GM23338 (cell line): ENCODE results near the gene TRIM14. TPM values are rescaled to one million over a fixed set of nuclear protein-coding genes. Genes with fewer than 3 reads are reported as not detected.

Source experiments
- ATAC-seq: fragments of 200-7000 bp; cut with Tn5 transposase; 3 replicates; pipeline ENCODE4 v1.9.1; 2020
- DNase-seq: peaks from one replicate; pipeline ENCODE4 v3.0.0-alpha.2; 2015; ENCODE audit warnings: low spot score
- H2AFZ ChIP-seq: fragments of 200-600 bp; sonication (generic); 2 replicates; pipeline ENCODE4 v1.8.0; 2016; ENCODE audit warnings: antibody characterized with exemption, mild to moderate bottlenecking, moderate library complexity
- H3F3A ChIP-seq: fragments of 200-600 bp; sonication (generic); replicated peaks from 2 replicates; pipeline ENCODE4 v1.8.0; 2017; ENCODE audit warnings: antibody characterized with exemption, mixed run types, low read depth
- H3K27ac ChIP-seq: fragments of 200-600 bp; sonication (generic); 2 replicates; pipeline ENCODE4 v1.6.1; 2016; ENCODE audit warnings: low read depth
- H3K27me3 ChIP-seq: fragments of 200-600 bp; sonication (generic); 2 replicates; pipeline ENCODE4 v1.8.0; 2016; ENCODE audit warnings: mild to moderate bottlenecking, mixed run types, moderate library complexity; ENCODE audit not compliant: insufficient read depth
- H3K36me3 ChIP-seq: fragments of 200-600 bp; sonication (generic); 2 replicates; pipeline ENCODE4 v1.8.0; 2016; ENCODE audit warnings: mild to moderate bottlenecking; ENCODE audit not compliant: insufficient read depth
- H3K4me1 ChIP-seq: fragments of 200-600 bp; sonication (generic); 2 replicates; pipeline ENCODE4 v1.8.0; 2016; ENCODE audit warnings: mild to moderate bottlenecking, moderate library complexity; ENCODE audit not compliant: insufficient read depth
- H3K4me2 ChIP-seq: fragments of 200-600 bp; sonication (generic); 2 replicates; pipeline ENCODE4 v1.7.1; 2017; ENCODE audit warnings: mixed run types
- H3K4me3 ChIP-seq: fragments of 200-600 bp; sonication (generic); 2 replicates; pipeline ENCODE4 v1.6.1; 2016; ENCODE audit warnings: mixed run types
- H3K79me2 ChIP-seq: fragments of 200-600 bp; sonication (generic); replicated peaks from 2 replicates; pipeline ENCODE4 v1.8.0; 2017; ENCODE audit warnings: mild to moderate bottlenecking; ENCODE audit not compliant: insufficient read depth
- H3K9me2 ChIP-seq: fragments of 200-600 bp; sonication (generic); 2 replicates; pipeline ENCODE4 v1.8.0; 2017; ENCODE audit not compliant: insufficient read depth
- H4K20me1 ChIP-seq: fragments of 200-600 bp; sonication (generic); replicated peaks from 2 replicates; pipeline ENCODE4 v1.8.0; 2017; ENCODE audit warnings: mild to moderate bottlenecking; ENCODE audit not compliant: insufficient read depth
- H3K27ac Mint-ChIP-seq: 2 replicates; pipeline ENCODE4 v1.8.0; 2020; ENCODE audit warnings: inconsistent platforms, mild to moderate bottlenecking, moderate library complexity, mixed read lengths
- H3K27me3 Mint-ChIP-seq: 3 replicates; pipeline ENCODE4 v1.8.0; 2022; ENCODE audit warnings: low read depth, mild to moderate bottlenecking, moderate library complexity, mixed read lengths, inconsistent platforms; ENCODE audit not compliant: insufficient read depth, poor library complexity
- H3K36me3 Mint-ChIP-seq: 3 replicates; pipeline ENCODE4 v1.8.0; 2021; ENCODE audit warnings: low read depth, mild to moderate bottlenecking, inconsistent platforms, moderate library complexity, mixed read lengths
- H3K4me1 Mint-ChIP-seq: 3 replicates; pipeline ENCODE4 v1.8.0; 2020; ENCODE audit warnings: mild to moderate bottlenecking, inconsistent platforms, mixed read lengths
- H3K4me3 Mint-ChIP-seq: 3 replicates; pipeline ENCODE4 v1.8.0; 2021; ENCODE audit warnings: moderate library complexity, mild to moderate bottlenecking, inconsistent platforms, mixed read lengths
- H3K9me3 Mint-ChIP-seq: 3 replicates; pipeline ENCODE4 v1.8.0; 2020; ENCODE audit warnings: moderate library complexity, mild to moderate bottlenecking, inconsistent platforms, mixed read lengths
- CREB1 ChIP-seq: fragments of 250-450 bp; sonication (Bioruptor Pico); IDR thresholded peaks from 2 replicates; pipeline ENCODE4 v1.5.0; 2020; ENCODE audit warnings: low read depth, mild to moderate bottlenecking, moderate library complexity
- EZH2 ChIP-seq: fragments of 200-600 bp; sonication (generic); IDR thresholded peaks from one replicate; pipeline ENCODE4 v1.8.0; 2017; ENCODE audit warnings: antibody characterized with exemption, mild to moderate bottlenecking, low read depth; ENCODE audit not compliant: unreplicated experiment
- EZH2phosphoT487 ChIP-seq: fragments of 200-600 bp; sonication (generic); IDR thresholded peaks from one replicate; pipeline ENCODE4 v1.8.1; 2018; ENCODE audit warnings: antibody characterized with exemption; ENCODE audit not compliant: unreplicated experiment
- JUNB ChIP-seq: IDR thresholded peaks from one replicate; pipeline ENCODE4 v1.6.1; 2016; ENCODE audit warnings: antibody characterized with exemption; ENCODE audit not compliant: unreplicated experiment
- NANOG ChIP-seq: IDR thresholded peaks from 2 replicates; pipeline ENCODE4 v1.6.1; 2016; ENCODE audit warnings: antibody characterized with exemption, borderline replicate concordance
- POLR2AphosphoS5 ChIP-seq: IDR thresholded peaks from 2 replicates; pipeline ENCODE4 v1.6.1; 2016; ENCODE audit warnings: antibody characterized with exemption, low read depth
- STAT1 ChIP-seq: IDR thresholded peaks from one replicate; pipeline ENCODE4 v1.6.1; 2016; ENCODE audit warnings: antibody characterized with exemption; ENCODE audit not compliant: unreplicated experiment
- ZNF114 ChIP-seq: fragments of 250-450 bp; sonication (Bioruptor Pico); IDR thresholded peaks from 2 replicates; pipeline ENCODE4 v1.5.0; 2020; ENCODE audit warnings: mild to moderate bottlenecking, moderate library complexity
- ZNF331 ChIP-seq: fragments of 250-450 bp; sonication (Bioruptor Pico); IDR thresholded peaks from 2 replicates; pipeline ENCODE4 v1.5.0; 2020; ENCODE audit warnings: low read depth, mild to moderate bottlenecking, moderate library complexity
- polyA plus RNA-seq: library from polyadenylated mRNA; unstranded; fragments of >200 nt; fragmentation: Nextera tagmentation; extraction: Ambion mirVana; gene quantifications from 2 replicates; pipeline ENCODE4 v1.2.1, GENCODE V29; 2016
- total RNA-seq: library from RNA; depleted of rRNA; stranded (reverse); fragments of >200 nt; shearing (Covaris generic); gene quantifications from 2 replicates; pipeline ENCODE4 v1.2.3, GENCODE V29; 2014
- TF ChIP-seq, protein P1 (sequence below): fragments of 250-450 bp; sonication (Bioruptor Pico); IDR thresholded peaks from 2 replicates; pipeline ENCODE4 v1.5.0; 2020; ENCODE audit warnings: mild to moderate bottlenecking, moderate library complexity
- TF ChIP-seq, protein P2 (sequence below), 2 experiments: fragments of 200-600 bp in 1 of 2; sonication (generic) in 1 of 2; conservative IDR thresholded peaks; 2 replicates each; pipeline versions ENCODE4 v1.5.1 to v1.6.1; 2016 to 2017; ENCODE audit warnings: antibody characterized with exemption in 2 of 2, low read depth in 2 of 2, mild to moderate bottlenecking in 2 of 2, moderate library complexity in 1 of 2
- TF ChIP-seq, protein P3 (sequence below): IDR thresholded peaks from one replicate; pipeline ENCODE4 v1.6.1; 2018; ENCODE audit warnings: antibody characterized with exemption; ENCODE audit not compliant: unreplicated experiment
- TF ChIP-seq, protein P4 (sequence below): IDR thresholded peaks from 2 replicates; pipeline ENCODE4 v1.6.1; 2016; ENCODE audit warnings: antibody characterized with exemption

TRIM14 gene
- total and polyA plus RNA-seq, 2 experiments from 2014 or later = 17.2 to 25.3 TPM

DNA sequence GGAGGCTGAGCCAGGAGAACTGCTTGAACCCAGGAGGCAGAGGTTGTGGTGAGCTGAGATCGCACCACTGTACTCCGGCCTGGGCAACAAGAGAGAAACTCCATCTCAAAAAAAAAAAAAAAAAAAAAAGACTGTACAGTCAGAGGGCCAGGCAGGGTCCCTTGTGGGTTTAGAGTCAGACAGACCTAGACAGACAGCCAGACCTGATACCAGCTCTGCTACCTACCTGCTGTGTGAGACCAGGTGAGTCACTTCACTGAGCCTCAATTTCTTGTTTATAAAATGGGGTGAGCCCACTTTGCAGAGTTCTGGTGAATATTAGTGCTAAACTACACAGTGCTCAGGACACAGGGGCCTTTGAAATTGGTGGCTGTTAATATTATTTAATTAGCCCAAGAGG, 19.7 kb downstream of the TRIM14 start:
- Histone ChIP-seq H3K4me2 (no peak overlapping the region), H3F3A (no peaks in the 10 kb centered on the region), H3K27ac (no peak overlapping the region), H3K36me3 (peaks cover 8% of the 10 kb centered on the region; the same call in 1 of the 2 replicates), H3K27me3 (no peaks in the 10 kb centered on the region), H3K79me2 (no peaks in the 10 kb centered on the region), H2AFZ (no peak overlapping the region), H3K4me3 (no peak overlapping the region), H3K4me1 (no peaks in the 10 kb centered on the region), H3K9me2 (no peaks in the 10 kb centered on the region), H4K20me1 (no peaks in the 10 kb centered on the region)
- DNase-seq (no peak), ATAC-seq (no peak)
- H3K4me3 Mint-ChIP-seq = no peak overlapping the region
- no peaks in the 10 kb centered on the region for H3K9me3 Mint-ChIP-seq
- peaks cover 10% of the 10 kb centered on the region for H3K27me3 Mint-ChIP-seq
- H3K36me3 Mint-ChIP-seq = peaks cover 5% of the 10 kb centered on the region; the same call in 1 of the 3 replicates
- peaks cover 9% of the 10 kb centered on the region for H3K4me1 Mint-ChIP-seq
- TF ChIP-seq EZH2 = no peak
- TF ChIP-seq ZNF114 = no peak
- no peak for TF ChIP-seq POLR2AphosphoS5
- TF ChIP-seq EZH2phosphoT487 = no peak
- TF ChIP-seq NANOG = no peak
- TF ChIP-seq, protein P1, sequence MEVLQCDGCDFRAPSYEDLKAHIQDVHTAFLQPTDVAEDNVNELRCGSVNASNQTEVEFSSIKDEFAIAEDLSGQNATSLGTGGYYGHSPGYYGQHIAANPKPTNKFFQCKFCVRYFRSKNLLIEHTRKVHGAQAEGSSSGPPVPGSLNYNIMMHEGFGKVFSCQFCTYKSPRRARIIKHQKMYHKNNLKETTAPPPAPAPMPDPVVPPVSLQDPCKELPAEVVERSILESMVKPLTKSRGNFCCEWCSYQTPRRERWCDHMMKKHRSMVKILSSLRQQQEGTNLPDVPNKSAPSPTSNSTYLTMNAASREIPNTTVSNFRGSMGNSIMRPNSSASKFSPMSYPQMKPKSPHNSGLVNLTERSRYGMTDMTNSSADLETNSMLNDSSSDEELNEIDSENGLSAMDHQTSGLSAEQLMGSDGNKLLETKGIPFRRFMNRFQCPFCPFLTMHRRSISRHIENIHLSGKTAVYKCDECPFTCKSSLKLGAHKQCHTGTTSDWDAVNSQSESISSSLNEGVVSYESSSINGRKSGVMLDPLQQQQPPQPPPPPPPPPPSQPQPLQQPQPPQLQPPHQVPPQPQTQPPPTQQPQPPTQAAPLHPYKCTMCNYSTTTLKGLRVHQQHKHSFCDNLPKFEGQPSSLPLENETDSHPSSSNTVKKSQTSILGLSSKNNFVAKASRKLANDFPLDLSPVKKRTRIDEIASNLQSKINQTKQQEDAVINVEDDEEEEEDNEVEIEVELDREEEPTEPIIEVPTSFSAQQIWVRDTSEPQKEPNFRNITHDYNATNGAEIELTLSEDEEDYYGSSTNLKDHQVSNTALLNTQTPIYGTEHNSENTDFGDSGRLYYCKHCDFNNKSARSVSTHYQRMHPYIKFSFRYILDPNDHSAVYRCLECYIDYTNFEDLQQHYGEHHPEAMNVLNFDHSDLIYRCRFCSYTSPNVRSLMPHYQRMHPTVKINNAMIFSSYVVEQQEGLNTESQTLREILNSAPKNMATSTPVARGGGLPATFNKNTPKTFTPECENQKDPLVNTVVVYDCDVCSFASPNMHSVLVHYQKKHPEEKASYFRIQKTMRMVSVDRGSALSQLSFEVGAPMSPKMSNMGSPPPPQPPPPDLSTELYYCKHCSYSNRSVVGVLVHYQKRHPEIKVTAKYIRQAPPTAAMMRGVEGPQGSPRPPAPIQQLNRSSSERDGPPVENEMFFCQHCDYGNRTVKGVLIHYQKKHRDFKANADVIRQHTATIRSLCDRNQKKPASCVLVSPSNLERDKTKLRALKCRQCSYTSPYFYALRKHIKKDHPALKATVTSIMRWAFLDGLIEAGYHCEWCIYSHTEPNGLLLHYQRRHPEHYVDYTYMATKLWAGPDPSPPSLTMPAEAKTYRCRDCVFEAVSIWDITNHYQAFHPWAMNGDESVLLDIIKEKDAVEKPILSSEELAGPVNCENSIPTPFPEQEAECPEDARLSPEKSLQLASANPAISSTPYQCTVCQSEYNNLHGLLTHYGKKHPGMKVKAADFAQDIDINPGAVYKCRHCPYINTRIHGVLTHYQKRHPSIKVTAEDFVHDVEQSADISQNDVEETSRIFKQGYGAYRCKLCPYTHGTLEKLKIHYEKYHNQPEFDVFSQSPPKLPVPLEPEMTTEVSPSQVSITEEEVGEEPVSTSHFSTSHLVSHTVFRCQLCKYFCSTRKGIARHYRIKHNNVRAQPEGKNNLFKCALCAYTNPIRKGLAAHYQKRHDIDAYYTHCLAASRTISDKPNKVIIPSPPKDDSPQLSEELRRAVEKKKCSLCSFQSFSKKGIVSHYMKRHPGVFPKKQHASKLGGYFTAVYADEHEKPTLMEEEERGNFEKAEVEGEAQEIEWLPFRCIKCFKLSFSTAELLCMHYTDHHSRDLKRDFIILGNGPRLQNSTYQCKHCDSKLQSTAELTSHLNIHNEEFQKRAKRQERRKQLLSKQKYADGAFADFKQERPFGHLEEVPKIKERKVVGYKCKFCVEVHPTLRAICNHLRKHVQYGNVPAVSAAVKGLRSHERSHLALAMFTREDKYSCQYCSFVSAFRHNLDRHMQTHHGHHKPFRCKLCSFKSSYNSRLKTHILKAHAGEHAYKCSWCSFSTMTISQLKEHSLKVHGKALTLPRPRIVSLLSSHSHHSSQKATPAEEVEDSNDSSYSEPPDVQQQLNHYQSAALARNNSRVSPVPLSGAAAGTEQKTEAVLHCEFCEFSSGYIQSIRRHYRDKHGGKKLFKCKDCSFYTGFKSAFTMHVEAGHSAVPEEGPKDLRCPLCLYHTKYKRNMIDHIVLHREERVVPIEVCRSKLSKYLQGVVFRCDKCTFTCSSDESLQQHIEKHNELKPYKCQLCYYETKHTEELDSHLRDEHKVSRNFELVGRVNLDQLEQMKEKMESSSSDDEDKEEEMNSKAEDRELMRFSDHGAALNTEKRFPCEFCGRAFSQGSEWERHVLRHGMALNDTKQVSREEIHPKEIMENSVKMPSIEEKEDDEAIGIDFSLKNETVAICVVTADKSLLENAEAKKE (CRISPR knock-in tag) = no peak
- TF ChIP-seq, protein P2, sequence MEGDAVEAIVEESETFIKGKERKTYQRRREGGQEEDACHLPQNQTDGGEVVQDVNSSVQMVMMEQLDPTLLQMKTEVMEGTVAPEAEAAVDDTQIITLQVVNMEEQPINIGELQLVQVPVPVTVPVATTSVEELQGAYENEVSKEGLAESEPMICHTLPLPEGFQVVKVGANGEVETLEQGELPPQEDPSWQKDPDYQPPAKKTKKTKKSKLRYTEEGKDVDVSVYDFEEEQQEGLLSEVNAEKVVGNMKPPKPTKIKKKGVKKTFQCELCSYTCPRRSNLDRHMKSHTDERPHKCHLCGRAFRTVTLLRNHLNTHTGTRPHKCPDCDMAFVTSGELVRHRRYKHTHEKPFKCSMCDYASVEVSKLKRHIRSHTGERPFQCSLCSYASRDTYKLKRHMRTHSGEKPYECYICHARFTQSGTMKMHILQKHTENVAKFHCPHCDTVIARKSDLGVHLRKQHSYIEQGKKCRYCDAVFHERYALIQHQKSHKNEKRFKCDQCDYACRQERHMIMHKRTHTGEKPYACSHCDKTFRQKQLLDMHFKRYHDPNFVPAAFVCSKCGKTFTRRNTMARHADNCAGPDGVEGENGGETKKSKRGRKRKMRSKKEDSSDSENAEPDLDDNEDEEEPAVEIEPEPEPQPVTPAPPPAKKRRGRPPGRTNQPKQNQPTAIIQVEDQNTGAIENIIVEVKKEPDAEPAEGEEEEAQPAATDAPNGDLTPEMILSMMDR (conservative IDR thresholded peaks at IDR 0.05; ENCODE audit: low read depth in 2 of 2) = no peak
- no peak for TF ChIP-seq STAT1
- TF ChIP-seq ZNF331 = no peak
- TF ChIP-seq CREB1 (CRISPR knock-in tag) = no peak
- no peak for TF ChIP-seq JUNB
- TF ChIP-seq, protein P3, sequence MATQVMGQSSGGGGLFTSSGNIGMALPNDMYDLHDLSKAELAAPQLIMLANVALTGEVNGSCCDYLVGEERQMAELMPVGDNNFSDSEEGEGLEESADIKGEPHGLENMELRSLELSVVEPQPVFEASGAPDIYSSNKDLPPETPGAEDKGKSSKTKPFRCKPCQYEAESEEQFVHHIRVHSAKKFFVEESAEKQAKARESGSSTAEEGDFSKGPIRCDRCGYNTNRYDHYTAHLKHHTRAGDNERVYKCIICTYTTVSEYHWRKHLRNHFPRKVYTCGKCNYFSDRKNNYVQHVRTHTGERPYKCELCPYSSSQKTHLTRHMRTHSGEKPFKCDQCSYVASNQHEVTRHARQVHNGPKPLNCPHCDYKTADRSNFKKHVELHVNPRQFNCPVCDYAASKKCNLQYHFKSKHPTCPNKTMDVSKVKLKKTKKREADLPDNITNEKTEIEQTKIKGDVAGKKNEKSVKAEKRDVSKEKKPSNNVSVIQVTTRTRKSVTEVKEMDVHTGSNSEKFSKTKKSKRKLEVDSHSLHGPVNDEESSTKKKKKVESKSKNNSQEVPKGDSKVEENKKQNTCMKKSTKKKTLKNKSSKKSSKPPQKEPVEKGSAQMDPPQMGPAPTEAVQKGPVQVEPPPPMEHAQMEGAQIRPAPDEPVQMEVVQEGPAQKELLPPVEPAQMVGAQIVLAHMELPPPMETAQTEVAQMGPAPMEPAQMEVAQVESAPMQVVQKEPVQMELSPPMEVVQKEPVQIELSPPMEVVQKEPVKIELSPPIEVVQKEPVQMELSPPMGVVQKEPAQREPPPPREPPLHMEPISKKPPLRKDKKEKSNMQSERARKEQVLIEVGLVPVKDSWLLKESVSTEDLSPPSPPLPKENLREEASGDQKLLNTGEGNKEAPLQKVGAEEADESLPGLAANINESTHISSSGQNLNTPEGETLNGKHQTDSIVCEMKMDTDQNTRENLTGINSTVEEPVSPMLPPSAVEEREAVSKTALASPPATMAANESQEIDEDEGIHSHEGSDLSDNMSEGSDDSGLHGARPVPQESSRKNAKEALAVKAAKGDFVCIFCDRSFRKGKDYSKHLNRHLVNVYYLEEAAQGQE = no peak
- TF ChIP-seq, protein P4, sequence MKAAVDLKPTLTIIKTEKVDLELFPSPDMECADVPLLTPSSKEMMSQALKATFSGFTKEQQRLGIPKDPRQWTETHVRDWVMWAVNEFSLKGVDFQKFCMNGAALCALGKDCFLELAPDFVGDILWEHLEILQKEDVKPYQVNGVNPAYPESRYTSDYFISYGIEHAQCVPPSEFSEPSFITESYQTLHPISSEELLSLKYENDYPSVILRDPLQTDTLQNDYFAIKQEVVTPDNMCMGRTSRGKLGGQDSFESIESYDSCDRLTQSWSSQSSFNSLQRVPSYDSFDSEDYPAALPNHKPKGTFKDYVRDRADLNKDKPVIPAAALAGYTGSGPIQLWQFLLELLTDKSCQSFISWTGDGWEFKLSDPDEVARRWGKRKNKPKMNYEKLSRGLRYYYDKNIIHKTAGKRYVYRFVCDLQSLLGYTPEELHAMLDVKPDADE = no peak
- no peak overlapping the region for H3K27ac Mint-ChIP-seq
